ENCODE results near the gene DSG4.

- TF ChIP-seq CTCF (IDR thresholded peaks at IDR 0.05) (no peak), POLR2AphosphoS5 (IDR thresholded peaks at IDR 0.05) (no peak)
Measured at GRCh38 chr18:31402026-31402373, 25.4 kb downstream of the DSG4 start.

All from transverse colon (tissue), 4 donors.